ENCODE results near the gene VSIG1. TPM values are rescaled to one million over a fixed set of nuclear protein-coding genes. Genes with fewer than 3 reads are reported as not detected.

VSIG1 gene
- total and polyA plus RNA-seq, 2 experiments from 2014 or later = 1.2 to 1.7 TPM

DNA sequence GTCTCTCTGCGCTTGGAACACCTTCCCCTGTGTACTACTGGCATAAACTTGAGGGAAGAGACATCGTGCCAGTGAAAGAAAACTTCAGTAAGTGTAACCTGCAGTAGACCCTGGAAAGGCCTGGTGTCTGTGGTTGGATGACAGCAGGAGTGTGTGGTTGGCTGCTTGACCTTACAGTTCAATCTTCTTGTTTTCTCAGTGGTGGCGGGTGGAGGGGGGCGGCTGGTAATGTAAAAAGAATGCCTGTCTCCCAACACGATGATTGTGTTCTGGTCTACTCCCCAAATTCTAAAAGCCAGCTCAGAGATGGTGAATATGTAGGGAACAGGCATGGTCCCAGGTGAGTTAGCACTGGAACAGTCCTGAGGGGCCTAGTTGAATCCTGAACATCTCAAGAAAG lies 27.9 kb downstream of the VSIG1 start (continued):
- TF ChIP-seq ZNF462 (CRISPR knock-in tag; IDR thresholded peaks at IDR 0.05) = no peak

GRCh38 chrX:108081110-108081509 lies 36.2 kb downstream of the VSIG1 start:
- H3K4me3 ChIP-seq = no peak overlapping the region
- no peaks in the 10 kb centered on the region for H4K20me1 ChIP-seq (replicated peaks; ENCODE audit: insufficient read depth)
- H3K36me3 Mint-ChIP-seq (ENCODE audit: low read depth) = peaks cover 8% of the 10 kb centered on the region
- H3K4me1 ChIP-seq (ENCODE audit: insufficient read depth) = no peaks in the 10 kb centered on the region
- no peaks in the 10 kb centered on the region for H3K79me2 ChIP-seq (replicated peaks; ENCODE audit: insufficient read depth)
- no peak for TF ChIP-seq REST (IDR thresholded peaks at IDR 0.05; ENCODE audit: unreplicated experiment)
- H3K4me2 ChIP-seq = no peak overlapping the region
- H3K4me3 Mint-ChIP-seq = no peak overlapping the region
- H3K36me3 ChIP-seq (ENCODE audit: insufficient read depth) = peaks cover 3% of the 10 kb centered on the region; the same call in 1 of the 2 replicates
- H3K9me3 Mint-ChIP-seq = no peaks in the 10 kb centered on the region
- H3K4me1 Mint-ChIP-seq = no peaks in the 10 kb centered on the region
- DNase-seq (ENCODE audit: low spot score) (no peak), ATAC-seq (no peak)
- no peaks in the 10 kb centered on the region for H3K27me3 Mint-ChIP-seq (ENCODE audit: insufficient read depth, low read depth, poor library complexity)
- no peaks in the 10 kb centered on the region for H3F3A ChIP-seq (replicated peaks; ENCODE audit: low read depth)
- no peak overlapping the region for H3K27ac ChIP-seq (ENCODE audit: low read depth)
- no peak overlapping the region for H2AFZ ChIP-seq
- no peaks in the 10 kb centered on the region for H3K27me3 ChIP-seq (ENCODE audit: insufficient read depth)
- H3K9me2 ChIP-seq (ENCODE audit: insufficient read depth) = no peaks in the 10 kb centered on the region
- no peak overlapping the region for H3K27ac Mint-ChIP-seq
